SU-DHL-6 (cell line): ENCODE results near the gene GPC3.

ENCODE experiments used
- H2AFZ ChIP-seq: fragments of 200-600 bp; sonication (generic); 2 replicates; pipeline ENCODE4 v1.6.1; 2014; ENCODE audit warnings: low read depth, mild to moderate bottlenecking, moderate library complexity, mixed read lengths, antibody characterized with exemption, low read length; ENCODE audit not compliant: severe bottlenecking
- H3F3A ChIP-seq: fragments of 200-600 bp; shearing (Covaris generic); 2 replicates; pipeline ENCODE4 v1.6.0; 2016; ENCODE audit warnings: antibody characterized with exemption, mild to moderate bottlenecking; ENCODE audit not compliant: insufficient read depth
- H3K27ac ChIP-seq: fragments of 200-600 bp; sonication (generic); 2 replicates; pipeline ENCODE4 v1.5.1; 2016; ENCODE audit warnings: low read depth, mild to moderate bottlenecking, low read length, moderate library complexity, mixed read lengths
- H3K27me3 ChIP-seq: fragments of 200-600 bp; sonication (generic), shearing (Covaris generic); 2 replicates; pipeline ENCODE4 v1.6.0; 2014; ENCODE audit warnings: mild to moderate bottlenecking, low read length
- H3K36me3 ChIP-seq: fragments of 200-600 bp; sonication (generic); 2 replicates; pipeline ENCODE4 v1.6.1; 2014; ENCODE audit warnings: mild to moderate bottlenecking, low read length, mixed read lengths
- H3K4me2 ChIP-seq: fragments of 300-600, 200-600 bp; shearing (Covaris generic), sonication (generic); 2 replicates; pipeline ENCODE4 v1.6.0; 2014; ENCODE audit warnings: low read length, low read depth, mild to moderate bottlenecking; ENCODE audit not compliant: poor library complexity, severe bottlenecking
- H3K4me3 ChIP-seq: fragments of 200-600 bp; sonication (generic); 2 replicates; pipeline ENCODE4 v1.5.1; 2014; ENCODE audit warnings: antibody characterized with exemption, low read length, mild to moderate bottlenecking, mixed read lengths; ENCODE audit not compliant: insufficient read depth, poor library complexity, severe bottlenecking
- H3K79me2 ChIP-seq: fragments of 200-600 bp; sonication (generic); 2 replicates; pipeline ENCODE4 v1.6.1; 2014; ENCODE audit warnings: mild to moderate bottlenecking, low read length, moderate library complexity; ENCODE audit not compliant: insufficient read depth
- H3K9ac ChIP-seq: fragments of 200-600 bp; sonication (generic); 2 replicates; pipeline ENCODE4 v1.7.0; 2014; ENCODE audit warnings: mild to moderate bottlenecking, low read length
- H3K9me2 ChIP-seq: fragments of 200-600 bp; sonication (generic); replicated peaks from 2 replicates; pipeline ENCODE4 v1.6.1; 2014; ENCODE audit warnings: low read length; ENCODE audit not compliant: insufficient read depth
- H3K9me3 ChIP-seq: fragments of 200-600 bp; sonication (generic); 2 replicates; pipeline ENCODE4 v1.6.1; 2014; ENCODE audit warnings: low read length, mixed read lengths; ENCODE audit not compliant: insufficient read depth
- H4K20me1 ChIP-seq: fragments of 200-600 bp; sonication (generic); 2 replicates; pipeline ENCODE4 v1.6.1; 2014; ENCODE audit warnings: low read depth, mild to moderate bottlenecking, antibody characterized with exemption, low read length, moderate library complexity, mixed read lengths
- EZH2phosphoT487 ChIP-seq: fragments of 200-600 bp; sonication (generic), shearing (Covaris generic); conservative IDR thresholded peaks from 2 replicates; pipeline ENCODE4 v1.6.1; 2018; ENCODE audit warnings: mild to moderate bottlenecking, antibody characterized with exemption, low read length, moderate library complexity, mixed read lengths
- TF ChIP-seq, protein P1 (sequence below): fragments of 200-600 bp; sonication (generic); IDR thresholded peaks from one replicate; pipeline ENCODE4 v1.5.1; 2017; ENCODE audit warnings: antibody characterized with exemption, mild to moderate bottlenecking, low read length, moderate library complexity; ENCODE audit not compliant: insufficient read depth, poor library complexity, severe bottlenecking

GPC3 gene

DNA sequence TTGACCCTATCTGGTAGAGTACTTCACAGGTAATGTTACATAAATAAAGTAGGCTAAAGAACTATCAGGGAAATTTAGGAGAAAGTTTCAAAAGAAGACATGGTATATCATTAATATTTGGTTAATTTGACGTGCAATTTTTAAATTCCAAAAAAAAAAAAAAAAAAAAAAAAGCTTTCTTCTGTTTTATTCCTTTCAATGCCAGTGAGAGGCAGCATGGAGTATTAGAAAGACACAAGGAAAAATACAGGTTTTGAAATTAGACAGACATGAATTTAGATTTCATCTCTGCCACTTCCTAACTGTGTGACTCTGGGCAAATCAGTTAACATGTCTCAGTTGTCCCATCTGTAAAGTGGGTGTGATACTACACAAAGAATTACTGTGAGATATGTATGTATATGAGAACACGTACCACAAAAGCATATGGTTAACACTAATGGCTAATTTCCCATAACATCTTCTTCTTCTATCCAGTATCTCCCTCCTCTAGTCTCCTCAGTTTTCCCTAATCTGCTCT is 132.5 kb downstream of the GPC3 start:
- TF ChIP-seq EZH2phosphoT487: no peak
- TF ChIP-seq, protein P1, sequence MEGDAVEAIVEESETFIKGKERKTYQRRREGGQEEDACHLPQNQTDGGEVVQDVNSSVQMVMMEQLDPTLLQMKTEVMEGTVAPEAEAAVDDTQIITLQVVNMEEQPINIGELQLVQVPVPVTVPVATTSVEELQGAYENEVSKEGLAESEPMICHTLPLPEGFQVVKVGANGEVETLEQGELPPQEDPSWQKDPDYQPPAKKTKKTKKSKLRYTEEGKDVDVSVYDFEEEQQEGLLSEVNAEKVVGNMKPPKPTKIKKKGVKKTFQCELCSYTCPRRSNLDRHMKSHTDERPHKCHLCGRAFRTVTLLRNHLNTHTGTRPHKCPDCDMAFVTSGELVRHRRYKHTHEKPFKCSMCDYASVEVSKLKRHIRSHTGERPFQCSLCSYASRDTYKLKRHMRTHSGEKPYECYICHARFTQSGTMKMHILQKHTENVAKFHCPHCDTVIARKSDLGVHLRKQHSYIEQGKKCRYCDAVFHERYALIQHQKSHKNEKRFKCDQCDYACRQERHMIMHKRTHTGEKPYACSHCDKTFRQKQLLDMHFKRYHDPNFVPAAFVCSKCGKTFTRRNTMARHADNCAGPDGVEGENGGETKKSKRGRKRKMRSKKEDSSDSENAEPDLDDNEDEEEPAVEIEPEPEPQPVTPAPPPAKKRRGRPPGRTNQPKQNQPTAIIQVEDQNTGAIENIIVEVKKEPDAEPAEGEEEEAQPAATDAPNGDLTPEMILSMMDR: no peak
- H2AFZ ChIP-seq: no peak overlapping the region
- H3K36me3 ChIP-seq: no peaks in the 10 kb centered on the region
- no peaks in the 10 kb centered on the region for H3F3A ChIP-seq
- no peak overlapping the region for H3K4me3 ChIP-seq
- H3K9me2 ChIP-seq: no peaks in the 10 kb centered on the region
- H3K27ac ChIP-seq: no peak overlapping the region
- H3K4me2 ChIP-seq: no peak overlapping the region
- no peak overlapping the region for H3K9ac ChIP-seq
- H4K20me1 ChIP-seq: no peaks in the 10 kb centered on the region
- no peaks in the 10 kb centered on the region for H3K79me2 ChIP-seq
- H3K9me3 ChIP-seq: no peaks in the 10 kb centered on the region
- no peaks in the 10 kb centered on the region for H3K27me3 ChIP-seq

- H3K4me2 ChIP-seq: no peak overlapping the region
- H3K36me3 ChIP-seq: no peaks in the 10 kb centered on the region
- H3K9ac ChIP-seq: no peak overlapping the region
- H4K20me1 ChIP-seq: no peaks in the 10 kb centered on the region
- no peaks in the 10 kb centered on the region for H3F3A ChIP-seq
- H3K27me3 ChIP-seq: no peaks in the 10 kb centered on the region
- H3K27ac ChIP-seq: no peak overlapping the region
- no peaks in the 10 kb centered on the region for H3K79me2 ChIP-seq
- no peak for TF ChIP-seq EZH2phosphoT487
- TF ChIP-seq, protein P1: no peak
- H2AFZ ChIP-seq: no peak overlapping the region
- no peak overlapping the region for H3K4me3 ChIP-seq
- H3K9me2 ChIP-seq: no peaks in the 10 kb centered on the region
- H3K9me3 ChIP-seq: no peaks in the 10 kb centered on the region
Measured at GRCh38 chrX:133852401-133852800, 133.0 kb downstream of the GPC3 start.

DNA sequence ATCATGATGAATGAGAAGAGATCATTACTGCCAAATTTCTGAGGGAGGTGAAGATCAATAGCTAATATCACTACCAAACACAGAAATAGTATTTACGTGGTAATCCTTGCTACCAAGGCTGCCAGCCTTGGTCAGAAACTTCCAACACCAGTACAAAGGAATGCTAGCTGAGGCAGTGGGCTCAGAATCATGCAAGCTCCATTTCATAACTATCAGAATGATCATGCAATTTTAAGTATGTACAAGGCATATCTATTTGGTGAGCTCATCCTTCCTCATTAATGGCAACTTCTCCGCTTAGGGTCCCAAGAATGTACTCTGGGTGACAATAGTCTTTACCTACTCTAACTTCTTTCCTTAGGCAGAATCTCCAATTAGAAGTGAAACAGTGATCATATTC is 135.0 kb downstream of the GPC3 start:
- Histone ChIP-seq H2AFZ (no peak overlapping the region), H3K4me2 (no peak overlapping the region), H4K20me1 (no peaks in the 10 kb centered on the region), H3K27me3 (no peaks in the 10 kb centered on the region), H3K9me2 (no peaks in the 10 kb centered on the region), H3K9ac (no peak overlapping the region), H3K36me3 (no peaks in the 10 kb centered on the region), H3K79me2 (no peaks in the 10 kb centered on the region), H3K27ac (no peak overlapping the region), H3K9me3 (no peaks in the 10 kb centered on the region), H3F3A (no peaks in the 10 kb centered on the region), H3K4me3 (no peak overlapping the region)
- TF ChIP-seq, protein P1: no peak
- TF ChIP-seq EZH2phosphoT487: no peak
